Bronchial epithelial cell (primary cell): Measurements from ENCODE around the gene ZSWIM4. TPM values are rescaled to one million over a fixed set of nuclear protein-coding genes. Genes with fewer than 3 reads are reported as not detected.

Source experiments
- DNase-seq: peaks from one replicate; pipeline ENCODE4 v3.0.0-alpha.2; 2010; ENCODE audit warnings: low read depth
- FAIRE-seq: peaks from 2 replicates; lab custom pipeline; 2011; peaks lifted over from hg19 to GRCh38; lab: Jason Lieb, UNC
- H3K27me3 ChIP-seq: 2 replicates; pipeline ENCODE4 v1.5.1; 2011; ENCODE audit warnings: low read length; ENCODE audit not compliant: control insufficient read depth, insufficient read depth
- H3K36me3 ChIP-seq: 2 replicates; pipeline ENCODE4 v1.5.1; 2011; ENCODE audit warnings: low read length; ENCODE audit not compliant: control insufficient read depth, insufficient read depth
- H3K4me3 ChIP-seq: 2 replicates; pipeline ENCODE4 v1.5.1; 2011; ENCODE audit warnings: mild to moderate bottlenecking, low read depth, low read length, control low read depth
- CTCF ChIP-seq: IDR thresholded peaks from 2 replicates; pipeline ENCODE4 v1.5.1; 2011; ENCODE audit warnings: mild to moderate bottlenecking, moderate library complexity, low read length, control low read depth, inconsistent platforms; ENCODE audit not compliant: insufficient read depth, severe bottlenecking
- total RNA-seq: library from RNA; depleted of rRNA; stranded (reverse); fragments of >200 nt; gene quantifications from 2 replicates; pipeline ENCODE4 v1.2.1, GENCODE V29; 2014

The ZSWIM4 gene
- total RNA-seq, 1 donor from 2014 or later = 3.2 TPM

GRCh38 chr19:13808856-13809255 is 13.6 kb downstream of the ZSWIM4 start:
- H3K27me3 ChIP-seq = no peaks in the 10 kb centered on the region
- FAIRE-seq (no peak), DNase-seq (no peak)
- peaks cover 18% of the 10 kb centered on the region for H3K36me3 ChIP-seq
- no peak for TF ChIP-seq CTCF
- H3K4me3 ChIP-seq = no peak overlapping the region

- Histone ChIP-seq H3K27me3 (no peaks in the 10 kb centered on the region), H3K36me3 (peaks cover 20% of the 10 kb centered on the region), H3K4me3 (no peak overlapping the region)
- no peak for FAIRE-seq
- TF ChIP-seq CTCF = no peak
- no peak for DNase-seq
These were observed 17.3 kb downstream of the ZSWIM4 start for GRCh38 chr19:13812544-13812943.

- no peaks in the 10 kb centered on the region for H3K27me3 ChIP-seq
- FAIRE-seq (no peak), DNase-seq (no peak)
- H3K4me3 ChIP-seq = no peak overlapping the region
- no peak for TF ChIP-seq CTCF
- H3K36me3 ChIP-seq = peaks cover 20% of the 10 kb centered on the region
These were observed 17.9 kb downstream of the ZSWIM4 start for GRCh38 chr19:13813147-13813546.

GRCh38 chr19:13814550-13814949 is 19.3 kb downstream of the ZSWIM4 start:
- Histone ChIP-seq H3K27me3 (no peaks in the 10 kb centered on the region), H3K36me3 (peaks cover 22% of the 10 kb centered on the region), H3K4me3 (no peak overlapping the region)
- no peak for DNase-seq
- no peak for FAIRE-seq
- TF ChIP-seq CTCF = no peak

GRCh38 chr19:13817018-13817614 is 21.9 kb downstream of the ZSWIM4 start:
- DNase-seq (no peak), FAIRE-seq (no peak)
- no peak overlapping the region for H3K4me3 ChIP-seq
- H3K36me3 ChIP-seq = peaks cover 22% of the 10 kb centered on the region
- TF ChIP-seq CTCF = no peak
- no peaks in the 10 kb centered on the region for H3K27me3 ChIP-seq

GRCh38 chr19:13817615-13818371 is 22.6 kb downstream of the ZSWIM4 start:
- FAIRE-seq (no peak), DNase-seq (no peak)
- TF ChIP-seq CTCF = no peak
- Histone ChIP-seq H3K27me3 (no peaks in the 10 kb centered on the region), H3K36me3 (peaks cover 20% of the 10 kb centered on the region), H3K4me3 (no peak overlapping the region)
